Activated T-cell treated with anti-CD3 and anti-CD28 coated beads, Interleukin-2, amount 50 U/mL, for 1 hour (primary cell): ENCODE data around the gene DCAF7.

Source experiments
- DNase-seq: peaks from one replicate; pipeline ENCODE4 v3.0.0-alpha.2; 2020

Gene DCAF7

DNA sequence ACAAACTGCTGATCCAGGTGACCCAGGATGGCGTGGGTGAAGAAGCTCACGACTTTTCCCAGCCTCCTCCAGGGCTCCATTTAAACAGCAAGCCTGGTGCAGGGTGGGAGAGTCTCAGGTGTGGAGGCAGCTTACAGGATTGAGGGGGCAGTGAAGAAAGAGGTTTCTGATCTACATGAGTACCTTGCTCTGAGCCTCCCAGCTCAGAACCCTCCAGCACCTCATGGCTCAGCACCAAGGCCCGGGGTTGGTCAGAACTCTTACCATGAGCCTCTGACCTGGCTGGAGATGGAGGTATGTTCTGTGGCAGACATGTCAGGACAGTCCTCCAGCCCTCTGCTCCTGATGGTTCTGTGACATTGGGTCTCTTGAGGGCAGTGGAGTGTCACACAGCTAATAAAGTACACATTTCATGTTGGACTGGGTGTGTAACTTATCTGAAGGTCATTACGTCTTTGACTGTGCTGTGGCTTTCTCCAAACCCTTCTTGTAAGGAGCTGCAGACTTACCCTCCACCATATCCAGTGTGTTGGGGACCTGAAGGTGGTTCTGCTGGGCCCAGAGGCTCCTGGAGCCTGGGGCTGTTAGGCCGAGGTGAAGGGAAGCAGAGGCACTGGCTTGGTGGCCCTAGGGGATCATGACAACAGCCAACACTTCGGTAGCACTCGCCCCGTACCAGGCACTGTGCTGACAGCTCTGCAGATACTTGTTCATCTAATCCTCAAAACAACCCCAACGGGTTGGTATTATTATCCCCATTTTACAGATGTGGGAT, 3.8 kb upstream of the DCAF7 start:
- peak; percentile 4 for DNase-seq

DNA sequence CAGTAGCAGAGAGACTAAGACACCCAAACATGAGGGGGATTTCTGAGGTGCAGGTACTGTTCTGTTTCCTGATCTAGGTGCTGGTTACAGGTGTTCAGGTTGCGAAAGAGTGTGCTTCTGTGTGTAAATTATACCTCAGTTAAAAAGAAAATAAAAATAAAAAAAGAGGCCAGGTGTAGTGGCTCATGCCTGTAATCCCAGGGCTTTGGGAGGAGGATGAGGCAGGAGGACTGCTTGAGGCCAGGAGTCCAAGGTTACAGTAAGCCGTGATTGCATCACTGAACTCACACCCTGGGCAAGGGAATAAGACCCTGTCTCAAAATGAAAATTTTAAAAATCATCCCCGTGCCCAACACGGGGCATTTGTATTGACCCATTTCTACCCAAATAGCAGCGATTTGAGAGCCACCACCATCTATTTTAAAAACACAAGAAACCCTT, 3.2 kb upstream of the DCAF7 start:
- DNase-seq = no peak

DNA sequence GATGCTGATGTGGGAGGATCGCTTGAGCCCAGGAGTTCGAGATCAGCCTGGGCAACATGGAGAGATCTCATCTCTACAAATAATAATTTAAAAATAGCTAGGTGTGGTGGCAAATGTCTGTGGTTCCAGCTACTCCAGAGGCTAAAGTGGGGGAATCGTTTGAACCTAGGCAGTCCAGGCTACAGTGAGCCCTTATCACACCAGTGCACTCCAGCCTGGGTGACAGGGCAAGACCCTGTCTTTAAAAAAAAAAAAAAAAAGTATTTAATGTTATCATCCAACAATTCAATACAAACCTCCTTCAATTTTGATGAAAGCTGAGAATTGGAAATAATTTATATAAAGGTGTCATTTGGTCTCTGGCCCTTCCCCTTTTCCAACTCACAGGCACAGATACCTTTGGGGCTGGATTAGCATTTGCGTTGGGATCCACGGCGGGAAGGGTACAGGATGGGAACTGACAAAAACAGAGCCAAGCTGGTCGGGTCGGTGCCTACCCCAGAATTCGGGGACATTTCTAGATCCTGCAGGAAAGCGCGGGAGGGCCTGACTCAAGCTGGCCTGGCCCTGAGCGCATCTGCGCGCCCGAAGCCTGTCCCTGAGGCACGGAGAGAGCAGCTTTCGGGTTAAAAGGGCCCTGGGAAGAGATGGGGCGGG, 860 bp upstream of the DCAF7 start:
- DNase-seq = no peak

GRCh38 chr17:63550817-63551639, 751 bp downstream of the DCAF7 start:
- no peak for DNase-seq

DNA sequence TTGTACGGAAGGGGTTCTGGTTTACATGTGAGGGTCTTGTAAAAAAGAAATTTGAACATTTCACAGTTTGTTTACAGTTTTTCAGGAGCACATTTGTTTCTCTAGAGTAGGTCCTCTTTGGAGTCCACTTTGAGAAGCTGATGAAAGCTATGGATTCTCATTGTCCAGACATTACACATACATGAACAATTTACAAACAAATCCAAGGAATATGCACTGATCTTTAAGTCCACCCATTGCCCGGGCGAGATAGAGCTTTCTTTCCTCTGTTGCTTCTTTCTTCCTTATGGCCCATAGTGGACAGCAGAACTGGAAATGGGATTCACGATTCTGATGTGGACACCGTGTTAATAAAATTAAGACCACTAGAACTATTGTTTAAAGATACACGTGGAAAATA, 1.9 kb downstream of the DCAF7 start:
- DNase-seq = no peak

DNA sequence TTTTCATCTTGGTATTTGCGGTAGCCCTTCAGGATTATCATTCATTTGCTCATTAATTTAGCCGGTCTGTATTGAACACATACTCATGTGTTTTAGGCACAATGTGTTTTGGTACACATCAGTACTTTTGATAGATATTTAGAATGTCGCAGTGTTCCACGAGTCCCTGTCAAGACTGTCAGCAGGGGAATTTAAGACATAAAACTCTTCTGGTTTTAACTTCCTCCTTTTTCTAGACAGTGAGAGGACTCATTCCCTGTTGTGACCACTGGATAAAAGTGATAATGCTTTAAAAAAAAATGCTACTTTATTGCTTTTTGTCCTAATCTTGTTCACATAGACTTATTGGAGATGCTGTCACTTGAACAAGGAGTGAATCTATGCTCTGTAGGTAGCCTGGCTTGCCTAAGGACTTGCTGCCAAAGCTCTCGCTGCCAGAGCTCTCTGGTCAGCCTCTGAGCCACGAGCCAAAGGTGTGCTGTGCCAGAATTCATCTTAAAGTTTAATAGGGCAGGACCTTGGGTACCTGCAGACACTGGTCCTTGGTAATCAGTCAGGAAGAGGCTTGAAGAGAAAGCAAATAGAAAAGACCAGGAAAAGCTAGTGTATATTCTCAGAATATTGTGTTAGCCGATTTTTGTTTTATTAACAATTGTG, 5.4 kb downstream of the DCAF7 start:
- DNase-seq = peak; percentile 7

DNA sequence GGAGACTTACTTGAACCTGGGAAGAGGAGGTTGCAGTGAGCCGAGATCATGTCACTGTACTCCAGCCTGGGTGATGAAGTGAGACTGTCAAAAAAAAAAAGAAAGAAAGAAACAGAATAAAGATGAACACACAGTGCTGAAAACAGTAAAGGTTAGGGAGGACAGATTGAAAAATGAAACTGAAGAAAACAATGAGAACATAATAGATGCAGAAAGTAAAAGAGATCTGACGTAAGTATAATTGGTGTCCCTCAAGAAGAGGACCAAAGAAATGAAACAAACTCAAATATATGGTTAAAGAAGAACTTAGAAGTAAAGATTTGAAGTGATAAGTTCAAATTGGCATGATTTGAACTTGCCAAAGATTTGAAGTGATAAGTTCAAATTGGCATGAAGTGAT, 7.1 kb downstream of the DCAF7 start:
- no peak for DNase-seq

DNA sequence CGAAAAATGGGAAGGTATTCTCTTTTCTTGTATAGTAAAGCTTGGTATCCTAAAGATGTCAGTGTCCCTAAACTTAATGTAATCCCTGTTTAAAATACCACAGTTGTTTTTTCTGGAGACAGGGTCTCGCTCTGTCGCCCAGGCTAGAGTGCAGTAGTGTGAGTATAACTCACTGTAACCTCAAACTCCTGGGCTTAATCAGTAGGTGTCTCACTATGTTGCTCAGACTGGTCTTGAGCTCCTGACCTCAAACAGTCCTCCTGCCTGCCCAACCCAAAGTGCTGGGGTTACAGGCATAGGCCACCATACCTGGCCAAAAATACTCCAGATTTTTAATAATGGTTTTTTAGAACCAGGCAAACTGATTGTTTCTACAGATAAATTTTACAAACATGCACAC, 8.2 kb downstream of the DCAF7 start:
- DNase-seq = no peak

DNA sequence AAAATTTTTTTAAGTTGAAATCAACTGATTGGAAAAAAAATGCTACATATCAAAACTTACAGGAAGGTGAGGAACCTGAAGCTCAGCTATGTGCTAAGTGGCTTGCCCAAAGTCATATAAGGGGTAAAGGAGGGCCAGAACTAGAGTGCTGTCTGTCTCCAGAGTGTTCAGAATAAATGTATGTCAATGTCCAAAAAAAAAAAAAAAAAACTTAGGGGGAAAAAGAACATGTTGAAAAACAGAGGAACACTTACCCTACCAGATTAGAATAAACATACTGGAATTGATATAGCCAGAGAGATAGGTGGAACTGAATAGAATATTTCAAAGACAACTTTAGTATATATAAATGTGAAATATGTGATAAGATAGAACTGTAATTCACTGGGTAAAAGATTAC, 11.5 kb downstream of the DCAF7 start:
- DNase-seq = no peak

GRCh38 chr17:63563339-63563738, 13.1 kb downstream of the DCAF7 start:
- DNase-seq = no peak

GRCh38 chr17:63564562-63564961, 14.3 kb downstream of the DCAF7 start:
- no peak for DNase-seq

GRCh38 chr17:63567229-63567628, 17.0 kb downstream of the DCAF7 start:
- DNase-seq = no peak

DNA sequence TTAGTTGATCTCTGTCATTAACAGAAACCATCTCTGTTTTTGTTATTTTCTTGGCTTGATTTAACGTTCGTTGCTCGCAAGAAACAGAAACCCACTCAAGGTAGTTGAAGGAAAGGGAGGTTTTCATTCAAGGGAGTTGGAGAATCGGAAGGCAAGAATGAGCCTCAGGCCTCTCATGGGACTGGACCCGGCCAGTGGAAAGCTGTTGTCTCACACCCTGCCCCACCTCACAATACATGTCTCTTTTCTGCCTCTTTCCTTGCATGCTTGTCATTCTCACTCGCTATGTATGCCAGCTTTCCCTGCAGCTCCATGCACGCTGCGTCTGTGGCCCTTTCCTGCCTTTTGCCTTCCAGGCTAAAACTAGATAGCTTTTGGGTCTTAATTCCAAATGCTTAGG, 18.3 kb downstream of the DCAF7 start:
- DNase-seq = no peak

- DNase-seq = no peak
These were observed 21.5 kb downstream of the DCAF7 start for GRCh38 chr17:63571632-63572310.

GRCh38 chr17:63573634-63574033, 23.4 kb downstream of the DCAF7 start:
- no peak for DNase-seq

- DNase-seq = no peak
These were observed 27.9 kb downstream of the DCAF7 start for GRCh38 chr17:63578027-63578768.

GRCh38 chr17:63578769-63579111, 28.5 kb downstream of the DCAF7 start:
- no peak for DNase-seq

DNA sequence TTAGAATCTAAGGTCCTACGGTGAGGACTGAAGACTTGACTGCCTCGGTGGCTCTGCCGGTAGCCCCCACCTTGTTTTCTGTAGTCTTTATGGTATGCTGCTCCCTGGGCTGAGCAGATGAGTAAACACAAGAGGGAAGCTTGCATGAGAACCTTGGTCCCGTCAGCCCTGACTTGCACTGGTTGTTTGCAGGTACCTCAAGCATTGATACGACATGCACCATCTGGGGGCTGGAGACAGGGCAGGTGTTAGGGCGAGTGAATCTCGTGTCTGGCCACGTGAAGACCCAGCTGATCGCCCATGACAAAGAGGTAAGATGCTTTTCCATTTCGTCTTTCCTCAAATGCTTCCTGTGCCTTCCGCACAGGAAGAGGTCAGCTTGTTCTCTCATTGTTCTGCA, 29.4 kb downstream of the DCAF7 start:
- DNase-seq = no peak

GRCh38 chr17:63587770-63588169, 37.5 kb downstream of the DCAF7 start:
- no peak for DNase-seq

- DNase-seq = no peak
These were observed 38.5 kb downstream of the DCAF7 start for GRCh38 chr17:63588797-63589196.

- no peak for DNase-seq
These were observed 39.4 kb downstream of the DCAF7 start for GRCh38 chr17:63589646-63590045.

DNA sequence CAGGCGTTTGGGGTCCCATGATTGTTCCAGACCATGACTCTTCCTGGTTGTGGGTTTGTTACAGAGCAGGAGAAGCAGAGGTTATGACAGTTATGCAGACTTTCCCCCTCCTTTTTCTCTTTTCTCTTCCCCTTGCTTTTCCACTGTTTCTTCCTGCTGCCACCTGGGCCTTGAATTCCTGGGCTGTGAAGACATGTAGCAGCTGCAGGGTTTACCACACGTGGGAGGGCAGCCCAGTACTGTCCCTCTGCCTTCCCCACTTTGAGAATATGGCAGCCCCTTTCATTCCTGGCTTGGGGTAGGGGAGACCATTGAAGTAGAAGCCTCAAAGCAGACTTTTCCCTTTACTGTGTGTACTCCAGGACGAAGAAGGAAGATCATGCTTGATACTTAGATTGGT, 42.5 kb downstream of the DCAF7 start:
- no peak for DNase-seq
